Keratinocyte (primary cell): Measurements from ENCODE around the gene SLC38A6. TPM values are rescaled to one million over a fixed set of nuclear protein-coding genes. Genes with fewer than 3 reads are reported as not detected.

Experiments used
- DNase-seq: peaks from one replicate; pipeline ENCODE4 v3.0.0-alpha.2; 2011; ENCODE audit warnings: low read depth, missing footprints, low spot score
- FAIRE-seq: peaks from 2 replicates; lab custom pipeline; 2011; peaks lifted over from hg19 to GRCh38; lab: Jason Lieb, UNC
- H2AFZ ChIP-seq: 2 replicates; pipeline ENCODE4 v1.6.0; 2012; ENCODE audit warnings: low read length, control low read depth, inconsistent platforms; ENCODE audit not compliant: control insufficient read depth
- H3K27ac ChIP-seq: 2 replicates; pipeline ENCODE4 v1.5.1; 2011; ENCODE audit warnings: low read length; ENCODE audit not compliant: control insufficient read depth, insufficient read depth
- H3K27me3 ChIP-seq: 3 replicates; pipeline ENCODE4 v1.6.0; 2011; ENCODE audit warnings: low read length; ENCODE audit not compliant: control insufficient read depth, insufficient read depth; ENCODE audit errors: extremely low read depth
- H3K36me3 ChIP-seq, 2 experiments: 2 replicates in 1 of 2; 3 replicates in 1 of 2; pipeline ENCODE4 v1.5.1; 2011; ENCODE audit warnings: low read length in 2 of 2, mild to moderate bottlenecking in 1 of 2; ENCODE audit not compliant: control insufficient read depth in 2 of 2, insufficient read depth in 2 of 2; ENCODE audit errors: extremely low read depth in 1 of 2
- H3K4me1 ChIP-seq: 3 replicates; pipeline ENCODE4 v1.5.1; 2011; ENCODE audit warnings: low read length; ENCODE audit not compliant: control insufficient read depth, insufficient read depth; ENCODE audit errors: extremely low read depth
- H3K4me2 ChIP-seq: 3 replicates; pipeline ENCODE4 v1.6.0; 2011; ENCODE audit warnings: low read depth, low read length; ENCODE audit not compliant: control insufficient read depth, insufficient read depth; ENCODE audit errors: extremely low read depth
- H3K4me3 ChIP-seq, 3 experiments: fragments of 200-600 bp in 1 of 3; sonication (generic) in 1 of 3; 2 replicates in 2 of 3; 3 replicates in 1 of 3; pipeline ENCODE4 v1.5.1; 2011 to 2016; ENCODE audit warnings: low read length in 3 of 3, mild to moderate bottlenecking in 3 of 3, control low read depth in 2 of 3, inconsistent platforms in 1 of 3, low read depth in 1 of 3, mixed read lengths in 1 of 3, mixed run types in 1 of 3, moderate library complexity in 1 of 3; ENCODE audit not compliant: control insufficient read depth in 2 of 3, insufficient read depth in 2 of 3; ENCODE audit errors: extremely low read depth in 1 of 3
- H3K79me2 ChIP-seq: 2 replicates; pipeline ENCODE4 v1.6.0; 2012; ENCODE audit warnings: low read length; ENCODE audit not compliant: control insufficient read depth, insufficient read depth
- H3K9ac ChIP-seq: 3 replicates; pipeline ENCODE4 v1.6.0; 2011; ENCODE audit warnings: low read length; ENCODE audit not compliant: control insufficient read depth, insufficient read depth; ENCODE audit errors: extremely low read depth
- H3K9me1 ChIP-seq: 3 replicates; pipeline ENCODE4 v1.6.0; 2011; ENCODE audit warnings: low read length; ENCODE audit not compliant: control insufficient read depth, insufficient read depth; ENCODE audit errors: extremely low read depth
- H3K9me3 ChIP-seq: 2 replicates; pipeline ENCODE4 v1.5.1; 2012; ENCODE audit warnings: low read depth, low read length; ENCODE audit not compliant: control insufficient read depth
- H4K20me1 ChIP-seq: 3 replicates; pipeline ENCODE4 v1.6.0; 2011; ENCODE audit warnings: low read length; ENCODE audit not compliant: control insufficient read depth, insufficient read depth; ENCODE audit errors: extremely low read depth
- CTCF ChIP-seq, 3 experiments: IDR thresholded peaks in 1 of 3; conservative IDR thresholded peaks in 1 of 3; optimal IDR thresholded peaks in 1 of 3; 2 replicates in 2 of 3; 3 replicates in 1 of 3; pipeline versions ENCODE3 to v1.5.1; 2011; ENCODE audit warnings: low read length in 3 of 3, mild to moderate bottlenecking in 3 of 3, moderate library complexity in 2 of 3, control low read depth in 1 of 3, inconsistent platforms in 1 of 3; ENCODE audit not compliant: insufficient read depth in 2 of 3; ENCODE audit errors: extremely low read depth in 1 of 3
- EZH2 ChIP-seq: IDR thresholded peaks from one replicate; pipeline ENCODE4 v1.6.1; 2012; ENCODE audit warnings: inconsistent platforms, mild to moderate bottlenecking, low read length, moderate library complexity
- dilution Hi-C: fragments of 300-500 bp; cut with MboI; formaldehyde crosslinking; loops from one replicate; pipeline ENCODE4 v1.7.0; 2020; ENCODE audit warnings: low sequenced_read_pairs; ENCODE audit not compliant: extremely low pct_ligation_motif_present
- polyA plus RNA-seq, 5 experiments: library from polyadenylated mRNA; depleted of rRNA in 3 of 5; stranded (reverse) in 3 of 5; stranded (forward) in 1 of 5; unstranded in 1 of 5; fragments of >200 nt; gene quantifications; 1 replicate in 1 of 5; 2 replicates in 3 of 5; 3 replicates in 1 of 5; pipeline versions ENCODE4 v1.2.1 to v1.2.3, GENCODE V29; 2011 to 2012; ENCODE audit warnings: missing spikeins in 2 of 5, low read depth in 1 of 5, low replicate concordance in 1 of 5

SLC38A6 gene
- polyA plus RNA-seq, 1 donor (not counting 4 experiments of a cell fraction or from before 2014, with no cell fraction given), result 15.7 TPM

GRCh38 chr14:61074852-61075251 is 93.8 kb downstream of the SLC38A6 start:
- Histone ChIP-seq H3K4me1 (peaks cover 11% of the 10 kb centered on the region), H3K79me2 (no peaks in the 10 kb centered on the region), H3K27me3 (no peaks in the 10 kb centered on the region), H3K9me3 (no peaks in the 10 kb centered on the region), H3K4me3 (no peak overlapping the region), H3K9me1 (no peaks in the 10 kb centered on the region), H3K4me2 (no peak overlapping the region), H3K27ac (no peak overlapping the region), H3K9ac (no peak overlapping the region), H2AFZ (no peak overlapping the region), H4K20me1 (no peaks in the 10 kb centered on the region), H3K36me3 (no peaks in the 10 kb centered on the region)
- TF ChIP-seq EZH2 (no peak), CTCF (optimal IDR thresholded peaks at IDR 0.05 in 1 of 3, IDR thresholded peaks at IDR 0.05 in 1 of 3, conservative IDR thresholded peaks at IDR 0.05 in 1 of 3; ENCODE audit: extremely low read depth in 1 of 3, insufficient read depth in 2 of 3, low read length in 3 of 3) (no peak)
- FAIRE-seq (no peak), DNase-seq (no peak)
- dilution Hi-C loops, result no loop called here

- Histone ChIP-seq H3K79me2 (no peaks in the 10 kb centered on the region), H3K9me3 (no peaks in the 10 kb centered on the region), H3K27ac (no peak overlapping the region), H3K27me3 (no peaks in the 10 kb centered on the region), H2AFZ (no peak overlapping the region), H4K20me1 (no peaks in the 10 kb centered on the region), H3K4me1 (peaks cover 11% of the 10 kb centered on the region), H3K9ac (no peak overlapping the region), H3K4me3 (no peak overlapping the region), H3K9me1 (no peaks in the 10 kb centered on the region), H3K4me2 (no peak overlapping the region), H3K36me3 (no peaks in the 10 kb centered on the region)
- DNase-seq (no peak), FAIRE-seq (no peak)
- dilution Hi-C loops, result no loop called here
- TF ChIP-seq EZH2 (no peak), CTCF (optimal IDR thresholded peaks at IDR 0.05 in 1 of 3, IDR thresholded peaks at IDR 0.05 in 1 of 3, conservative IDR thresholded peaks at IDR 0.05 in 1 of 3; ENCODE audit: extremely low read depth in 1 of 3, insufficient read depth in 2 of 3, low read length in 3 of 3) (no peak)
These were observed 95.5 kb downstream of the SLC38A6 start for GRCh38 chr14:61076556-61076955.
